DND-41 (cell line): ENCODE data around the gene VANGL2.

Source experiments
- ATAC-seq: fragments of 200-7000 bp; cut with Tn5 transposase; 3 replicates; pipeline ENCODE4 v1.9.1; 2021; ENCODE audit warnings: low read depth; ENCODE audit not compliant: insufficient read depth
- DNase-seq: peaks from one replicate; pipeline ENCODE4 v3.0.0-alpha.2; 2020
- H2AFZ ChIP-seq: 2 replicates; pipeline ENCODE4 v1.6.0; 2012; ENCODE audit warnings: low read depth, low read length
- H3K27ac ChIP-seq: 2 replicates; pipeline ENCODE4 v1.5.1; 2012; ENCODE audit warnings: low read length, inconsistent platforms
- H3K27me3 ChIP-seq: fragments of 200-600 bp; sonication (generic); 2 replicates; pipeline ENCODE4 v1.6.0; 2012; ENCODE audit warnings: low read length, mild to moderate bottlenecking, inconsistent platforms; ENCODE audit not compliant: insufficient read depth, poor library complexity
- H3K36me3 ChIP-seq: 2 replicates; pipeline ENCODE4 v1.5.1; 2012; ENCODE audit warnings: low read length, inconsistent platforms; ENCODE audit not compliant: insufficient read depth
- H3K4me1 ChIP-seq: 2 replicates; pipeline ENCODE4 v1.5.1; 2012; ENCODE audit warnings: mild to moderate bottlenecking, low read length; ENCODE audit not compliant: insufficient read depth
- H3K4me2 ChIP-seq: 2 replicates; pipeline ENCODE4 v1.6.0; 2012; ENCODE audit warnings: mild to moderate bottlenecking, moderate library complexity, low read length, inconsistent platforms; ENCODE audit not compliant: insufficient read depth
- H3K4me3 ChIP-seq, 2 experiments: fragments of 200-600 bp in 1 of 2; shearing (Covaris generic) in 1 of 2; 2 replicates each; pipeline ENCODE4 v1.5.1; 2012 to 2016; ENCODE audit warnings: inconsistent platforms in 2 of 2, low read length in 2 of 2, mild to moderate bottlenecking in 2 of 2, low read depth in 1 of 2, moderate library complexity in 1 of 2
- H3K79me2 ChIP-seq: 2 replicates; pipeline ENCODE4 v1.6.0; 2012; ENCODE audit warnings: low read length, inconsistent platforms; ENCODE audit not compliant: insufficient read depth
- H3K9ac ChIP-seq: 2 replicates; pipeline ENCODE4 v1.6.0; 2012; ENCODE audit warnings: low read depth, mild to moderate bottlenecking, inconsistent platforms, low read length, moderate library complexity
- H3K9me3 ChIP-seq: 2 replicates; pipeline ENCODE4 v1.5.1; 2012; ENCODE audit warnings: low read length, moderate library complexity, mild to moderate bottlenecking, inconsistent platforms; ENCODE audit not compliant: insufficient read depth, severe bottlenecking
- H4K20me1 ChIP-seq: 2 replicates; pipeline ENCODE4 v1.6.0; 2012; ENCODE audit warnings: low read length; ENCODE audit not compliant: insufficient read depth
- CTCF ChIP-seq: IDR thresholded peaks from 2 replicates; pipeline ENCODE4 v1.5.1; 2012; ENCODE audit warnings: borderline replicate concordance, low read length, moderate library complexity, mild to moderate bottlenecking; ENCODE audit not compliant: poor library complexity, severe bottlenecking; ENCODE audit errors: extremely low read depth
- EZH2 ChIP-seq: IDR thresholded peaks from 3 replicates; pipeline ENCODE4 v1.6.1; 2012; ENCODE audit warnings: borderline replicate concordance, low read depth, mild to moderate bottlenecking, moderate library complexity, low read length, inconsistent platforms; ENCODE audit not compliant: severe bottlenecking

VANGL2 gene

GRCh38 chr1:160400223-160400645, at the start of gene VANGL2:
Gene VANGL2, plus strand, starts transcription at chr1:160400564. Its CDS starts 15,274 bp downstream, at chr1:160415838.
- Histone ChIP-seq H3K4me2 (peak within 1 kb of the TSS; percentile 97), H3K4me3 (peak within 1 kb of the TSS; percentile 81 to 83), H3K27ac (peak within 1 kb of the TSS; percentile 76), H2AFZ (peak within 1 kb of the TSS; percentile 92), H4K20me1 (no peaks in the 10 kb centered on the region), H3K79me2 (peaks cover 3% of the 10 kb centered on the region; the same call in 1 of the 2 replicates), H3K4me1 (peaks cover 24% of the 10 kb centered on the region), H3K27me3 (no peaks in the 10 kb centered on the region), H3K36me3 (no peaks in the 10 kb centered on the region), H3K9ac (peak within 1 kb of the TSS; percentile 83), H3K9me3 (no peaks in the 10 kb centered on the region)
- DNase-seq = peak; percentile 76
- peak; percentile 63 for ATAC-seq
- TF ChIP-seq CTCF = no peak
- no peak for TF ChIP-seq EZH2

- no peaks in the 10 kb centered on the region for H3K9me3 ChIP-seq
- H3K36me3 ChIP-seq = peaks cover 94% of the 10 kb centered on the region
- no peaks in the 10 kb centered on the region for H4K20me1 ChIP-seq
- no peak overlapping the region for H3K4me2 ChIP-seq
- H3K27ac ChIP-seq = no peak overlapping the region
- no peaks in the 10 kb centered on the region for H3K79me2 ChIP-seq
- H3K4me1 ChIP-seq = no peaks in the 10 kb centered on the region
- no peak for TF ChIP-seq CTCF
- TF ChIP-seq EZH2 = no peak
- H3K9ac ChIP-seq = no peak overlapping the region
- ATAC-seq = no peak
- no peaks in the 10 kb centered on the region for H3K27me3 ChIP-seq
- H2AFZ ChIP-seq = no peak overlapping the region
- no peak overlapping the region for H3K4me3 ChIP-seq
- no peak for DNase-seq
These were observed 48.7 kb upstream of the VANGL2 start for GRCh38 chr1:160351629-160352028.

GRCh38 chr1:160352555-160352954, 47.8 kb upstream of the VANGL2 start:
- H3K4me2 ChIP-seq = no peak overlapping the region
- no peak overlapping the region for H3K4me3 ChIP-seq
- H3K79me2 ChIP-seq = no peaks in the 10 kb centered on the region
- no peaks in the 10 kb centered on the region for H3K4me1 ChIP-seq
- ATAC-seq (no peak), DNase-seq (no peak)
- H2AFZ ChIP-seq = no peak overlapping the region
- TF ChIP-seq EZH2 (no peak), CTCF (no peak)
- no peak overlapping the region for H3K27ac ChIP-seq
- H3K9ac ChIP-seq = no peak overlapping the region
- no peaks in the 10 kb centered on the region for H3K9me3 ChIP-seq
- H3K36me3 ChIP-seq = peaks cover 96% of the 10 kb centered on the region
- H4K20me1 ChIP-seq = no peaks in the 10 kb centered on the region
- H3K27me3 ChIP-seq = no peaks in the 10 kb centered on the region

- DNase-seq (no peak), ATAC-seq (no peak)
- Histone ChIP-seq H3K4me3 (no peak overlapping the region), H3K9me3 (no peaks in the 10 kb centered on the region), H3K4me2 (no peak overlapping the region), H4K20me1 (no peaks in the 10 kb centered on the region), H3K27me3 (no peaks in the 10 kb centered on the region), H2AFZ (no peak overlapping the region), H3K27ac (no peak overlapping the region), H3K36me3 (peaks cover 94% of the 10 kb centered on the region), H3K79me2 (no peaks in the 10 kb centered on the region), H3K4me1 (no peaks in the 10 kb centered on the region), H3K9ac (no peak overlapping the region)
- TF ChIP-seq EZH2 (no peak), CTCF (no peak)
These were observed 47.1 kb upstream of the VANGL2 start for GRCh38 chr1:160353223-160353622.
